GM19328 (cell line): ENCODE results near the gene VASH1.

ENCODE experiments used
- ATAC-seq: cut with Tn5 transposase; IDR thresholded peaks from one replicate; pipeline ENCODE4 v1.9.1; 2021; ENCODE audit warnings: mild to moderate bottlenecking, moderate library complexity; ENCODE audit not compliant: unreplicated experiment

VASH1 gene

DNA sequence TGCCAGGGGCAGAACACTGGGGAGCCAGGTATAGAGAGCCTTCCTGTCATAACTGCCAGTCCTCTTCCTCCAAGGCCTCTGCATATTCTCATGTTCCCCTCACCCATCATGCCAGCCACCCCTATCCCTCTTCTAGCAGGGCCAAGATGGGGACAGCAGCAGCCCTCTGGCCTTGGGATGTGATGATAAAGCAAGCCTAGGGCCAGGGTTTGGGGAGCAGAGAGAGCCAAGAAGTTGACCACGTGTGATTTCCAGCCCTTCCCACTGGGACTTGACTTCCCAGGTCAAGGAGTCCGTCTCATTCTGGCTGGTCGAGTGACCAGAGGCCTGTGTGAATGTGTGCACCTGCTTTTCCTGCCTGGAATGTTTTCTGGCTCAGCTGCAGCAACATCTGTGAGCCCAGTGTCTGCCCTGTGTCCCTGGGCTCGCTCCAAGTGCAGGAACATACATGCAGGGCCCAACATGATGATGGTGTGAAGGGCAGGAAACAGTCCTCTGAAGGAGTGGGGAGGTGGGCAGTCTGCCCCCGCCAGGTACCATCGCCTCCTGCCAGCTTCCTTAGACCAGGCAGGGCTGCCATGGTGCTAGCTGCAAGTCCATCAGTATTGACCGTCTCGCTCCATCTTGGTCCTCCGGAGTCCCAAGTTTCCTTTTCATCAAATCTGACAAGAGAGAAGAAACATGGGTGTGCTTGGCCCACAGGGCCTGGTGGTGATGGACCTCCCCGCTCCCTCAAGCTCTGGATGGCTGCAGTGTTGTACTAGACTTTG is 21.0 kb downstream of the VASH1 start:
- ATAC-seq, result no peak

GRCh38 chr14:76782885-76783566 is 21.8 kb downstream of the VASH1 start:
- no peak for ATAC-seq

- ATAC-seq, result no peak
Observed at GRCh38 chr14:76784266-76784874, 23.1 kb downstream of the VASH1 start.

DNA sequence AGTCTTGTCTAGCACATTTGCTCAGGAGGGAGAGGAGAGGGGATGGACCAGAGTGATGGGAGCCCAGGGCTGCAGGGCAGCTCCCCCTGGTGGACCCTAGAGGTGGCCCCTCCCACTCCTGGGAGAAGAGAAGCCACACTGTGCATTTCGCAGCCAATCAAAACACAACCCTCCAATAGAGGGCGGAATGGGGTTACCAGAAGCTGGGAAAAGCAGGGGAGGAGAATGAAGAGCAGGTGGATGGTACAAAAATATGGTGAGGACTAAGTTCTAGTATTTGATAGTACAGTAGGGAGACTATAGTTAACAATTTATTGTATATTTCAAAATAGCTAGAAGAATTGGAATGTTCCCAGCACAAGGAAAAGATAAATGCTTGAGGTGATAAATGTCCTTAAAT is 23.6 kb downstream of the VASH1 start:
- ATAC-seq, result no peak

- no peak for ATAC-seq
Observed at GRCh38 chr14:76786601-76787000, 25.3 kb downstream of the VASH1 start.

- ATAC-seq, result no peak
Observed at GRCh38 chr14:76792422-76792821, 31.2 kb downstream of the VASH1 start.

- ATAC-seq, result no peak
Observed at GRCh38 chr14:76793324-76793723, 32.1 kb downstream of the VASH1 start.

DNA sequence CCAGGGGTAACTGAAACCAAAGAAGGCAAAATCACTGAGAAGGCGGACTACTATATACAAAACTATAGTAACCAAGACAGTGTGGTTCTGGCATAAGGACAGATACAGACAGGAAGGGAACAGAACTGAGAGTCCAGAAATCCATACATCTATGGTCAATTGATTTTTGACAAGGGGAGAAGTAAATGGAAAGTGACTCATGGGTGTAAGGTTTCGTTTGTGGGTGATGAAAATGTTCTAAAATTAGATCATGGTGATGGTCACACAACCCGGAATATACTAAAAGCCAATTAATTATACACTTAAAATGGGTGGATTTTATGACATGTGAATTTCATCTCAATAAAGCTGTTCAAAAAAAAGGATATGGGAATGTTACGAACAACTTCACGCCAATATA is 32.7 kb downstream of the VASH1 start:
- no peak for ATAC-seq

- ATAC-seq, result no peak
Observed at GRCh38 chr14:76806446-76806845, 45.2 kb downstream of the VASH1 start.

GRCh38 chr14:76808011-76808410 is 46.7 kb downstream of the VASH1 start:
- no peak for ATAC-seq

- no peak for ATAC-seq
Observed at GRCh38 chr14:76808990-76809389, 47.7 kb downstream of the VASH1 start.

GRCh38 chr14:76810525-76810924 is 49.3 kb downstream of the VASH1 start:
- ATAC-seq, result no peak

- no peak for ATAC-seq
Observed at GRCh38 chr14:76810953-76811400, 49.7 kb downstream of the VASH1 start.

DNA sequence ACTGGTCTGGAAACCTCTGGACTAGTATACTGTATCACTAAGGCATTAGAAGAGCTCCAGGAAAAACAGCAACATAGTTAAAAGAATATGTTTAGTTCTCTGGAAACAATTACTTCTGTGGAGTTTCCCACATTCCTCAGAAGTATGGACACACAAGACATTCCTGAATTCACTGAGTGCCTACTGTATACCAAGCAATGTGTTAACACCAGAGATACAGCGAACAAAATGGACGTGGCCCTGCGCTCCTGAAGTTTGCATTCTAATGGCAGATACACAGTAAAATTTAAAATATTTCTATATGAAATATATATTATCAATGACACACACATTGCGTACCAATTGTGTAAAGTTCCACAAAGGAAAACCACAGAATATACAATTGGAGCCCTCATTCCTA is 50.3 kb downstream of the VASH1 start:
- ATAC-seq, result no peak

DNA sequence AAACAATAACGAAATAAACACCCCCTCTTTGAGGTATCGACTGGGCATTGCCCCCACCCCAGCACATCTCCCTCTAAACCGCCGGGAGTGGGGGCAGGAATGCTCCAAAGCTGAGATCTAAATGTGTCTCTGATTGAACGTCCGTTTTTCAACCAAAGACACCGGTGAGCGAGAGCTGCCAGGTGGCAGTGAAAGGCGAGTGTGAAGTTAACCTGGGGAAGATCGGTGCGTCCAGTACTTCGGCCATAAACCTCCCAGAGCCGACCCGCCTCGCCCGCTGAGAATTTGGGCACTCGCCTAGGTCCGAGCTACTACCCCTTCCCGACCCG is 50.8 kb downstream of the VASH1 start:
- no peak for ATAC-seq

DNA sequence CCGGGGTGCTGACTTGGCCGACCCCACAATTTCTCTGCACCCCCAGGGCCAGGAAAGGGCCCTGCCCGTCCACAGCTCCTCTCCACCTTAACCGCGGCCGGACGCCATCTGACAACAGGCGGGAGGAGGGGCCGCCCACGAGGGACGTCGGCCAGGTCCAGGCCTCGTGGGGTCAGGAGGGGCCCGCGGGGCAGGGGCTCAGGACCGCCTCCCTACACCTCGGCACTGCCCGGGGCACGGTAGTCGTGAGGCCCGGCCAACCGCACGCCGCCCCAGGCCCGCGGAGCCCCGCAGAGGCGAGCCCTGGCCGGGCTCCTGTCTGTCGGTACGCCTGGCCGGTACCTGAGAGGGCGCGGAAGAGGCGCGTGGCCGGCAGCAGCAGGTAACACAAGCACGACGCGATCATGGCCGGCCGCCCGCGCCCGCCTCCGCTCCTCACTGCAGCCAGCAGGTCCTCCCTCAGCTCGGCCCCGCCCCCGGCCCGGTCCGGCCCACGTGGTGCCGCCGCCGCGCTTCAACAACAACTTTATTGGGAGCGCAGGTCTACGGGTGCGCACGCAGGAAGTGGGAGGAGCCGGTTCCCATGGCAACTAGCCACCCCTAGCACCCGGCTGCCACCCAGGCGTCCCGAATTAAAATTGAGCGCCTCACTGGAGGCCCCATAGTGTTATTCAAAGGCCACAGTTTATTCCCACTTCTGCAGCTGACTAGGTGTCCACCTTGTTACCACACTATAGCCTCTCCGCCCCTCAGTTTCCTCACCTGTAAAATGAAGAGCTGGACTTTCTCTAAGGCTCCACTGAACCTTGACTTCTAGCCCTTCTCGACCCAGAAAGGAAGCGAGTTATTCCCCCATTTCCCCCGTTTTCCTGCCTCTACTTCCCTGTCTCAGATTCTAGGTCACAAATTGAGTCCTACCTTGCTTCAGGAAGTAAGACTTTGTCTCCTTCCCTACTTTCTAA is 51.4 kb downstream of the VASH1 start, which contains the start of gene ANGEL1:
ANGEL1 (minus strand) TSS at position 461 of the 962 bp plus-strand sequence; CDS start at position 406, 55 bp downstream.
- ATAC-seq, result peak; percentile 72

DNA sequence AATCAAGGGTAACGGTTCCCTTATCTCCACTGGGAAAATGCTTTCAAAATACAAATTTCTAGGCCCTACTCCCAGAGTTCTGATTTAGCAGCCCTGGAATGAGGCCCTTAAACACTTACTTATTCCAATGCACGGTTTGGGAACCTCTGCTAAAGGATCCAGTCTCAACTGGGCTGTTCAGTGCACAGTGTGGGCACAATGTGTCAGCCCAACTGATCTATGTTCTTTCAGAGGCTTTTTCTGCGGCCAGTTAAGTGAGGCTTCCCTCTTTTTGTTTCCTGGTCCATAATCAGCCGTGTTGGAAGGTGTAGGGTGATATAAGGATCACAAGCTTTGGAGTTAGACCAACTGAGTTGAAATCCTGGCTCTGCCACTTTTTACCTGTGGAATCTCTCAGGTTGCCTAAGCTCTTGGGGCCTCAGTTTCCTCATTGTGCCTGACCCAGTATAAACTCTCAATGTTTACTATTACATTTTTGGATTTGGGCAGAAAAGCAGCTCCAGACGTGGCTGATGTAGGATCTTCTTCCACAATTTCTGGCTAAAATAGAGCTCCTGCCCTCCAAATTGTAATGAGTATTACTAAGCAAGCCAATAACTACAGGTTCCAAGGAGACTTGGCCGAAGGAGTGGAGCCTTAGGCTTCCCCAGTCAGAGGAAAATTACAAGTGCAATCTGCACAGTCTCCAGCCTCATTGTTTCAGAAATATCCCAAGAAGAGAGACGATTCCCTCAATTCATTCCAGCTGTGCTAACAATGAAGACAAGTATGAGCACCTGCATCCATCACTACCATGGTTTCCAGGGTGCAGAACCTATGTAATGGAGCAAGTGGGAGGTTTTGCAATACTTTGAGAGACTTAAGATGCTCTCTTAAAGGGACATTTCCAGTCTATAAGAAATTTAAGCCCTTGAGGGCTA is 53.7 kb downstream of the VASH1 start:
- no peak for ATAC-seq

DNA sequence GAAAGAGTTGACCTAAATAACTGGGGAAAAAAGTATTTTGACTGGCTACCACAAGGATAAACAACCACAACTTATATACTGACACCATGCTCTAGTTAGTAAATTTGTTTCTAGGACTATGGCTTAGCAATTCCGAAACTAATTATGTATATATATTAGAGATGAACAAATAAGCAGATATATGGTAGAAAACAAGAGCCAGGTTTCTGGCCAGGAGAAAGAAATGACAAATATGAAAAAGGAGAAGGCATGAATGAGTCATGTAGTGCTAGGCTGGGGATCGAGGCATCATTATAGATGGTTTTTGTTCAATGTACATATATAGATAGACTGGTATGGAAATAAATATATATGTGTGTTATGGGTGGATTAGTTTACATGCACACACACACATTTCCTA is 59.4 kb downstream of the VASH1 start:
- no peak for ATAC-seq

DNA sequence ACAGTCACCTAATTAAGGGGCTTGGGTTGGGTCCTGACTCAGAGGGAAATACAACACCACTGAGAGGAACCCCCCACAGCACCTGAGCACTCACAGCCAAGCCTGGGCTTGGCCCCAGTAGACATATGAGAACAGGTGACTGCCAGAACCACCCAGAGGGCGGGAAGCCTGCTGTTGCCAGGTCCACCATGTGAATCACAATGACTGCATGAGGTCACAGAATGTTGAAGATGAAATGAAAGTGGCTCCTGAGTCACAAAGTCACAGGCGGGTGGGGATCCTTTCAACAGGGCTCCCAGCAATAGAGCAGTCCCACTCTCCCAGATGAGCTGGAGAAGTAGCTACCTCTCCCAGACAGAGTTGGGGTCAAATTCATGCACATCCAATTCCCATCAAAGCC is 64.9 kb downstream of the VASH1 start, which contains the start of gene LRRC74A:
LRRC74A (plus strand) TSS at position 287 of the 400 bp plus-strand sequence. CDS start 290 bp downstream, outside the sequence.
- no peak for ATAC-seq
